T-cell (primary cell): ENCODE data around the gene CMC1. TPM values are rescaled to one million over a fixed set of nuclear protein-coding genes. Genes with fewer than 3 reads are reported as not detected.
A peak's percentile ranks its signal among the peaks of the same experiment; 100 is the strongest.

Source experiments
- ATAC-seq, 4 experiments: fragments of 200-7000 bp in 3 of 4; fragments of 150-1000 bp in 1 of 4; cut with Tn5 transposase; replicated peaks in 1 of 4; 1 replicate in 3 of 4; 2 replicates in 1 of 4; pipeline ENCODE4 v1.10.0; 2021; ENCODE audit warnings: moderate library complexity in 3 of 4, mild to moderate bottlenecking in 2 of 4, moderate number of reproducible peaks in 1 of 4
- CTCF ChIA-PET, 2 donors: fragments of 300-600 bp; sonication (Branson Sonifier 250); formaldehyde crosslinking; loops; one replicate each; lab custom pipeline; 2022; ENCODE audit warnings: antibody characterized with exemption in 2 of 2; lab: Charles Lee
- POLR2A ChIA-PET, 2 donors: fragments of 300-600 bp; sonication (Branson Sonifier 250); formaldehyde crosslinking; loops; one replicate each; lab custom pipeline; 2022; ENCODE audit warnings: antibody characterized with exemption in 2 of 2; lab: Charles Lee
- DNase-seq, 35 experiments: peaks; one replicate each; pipeline versions ENCODE4 v3.0.0 to v3.0.0-alpha.2; 2013 to 2023
- H3K27ac ChIP-seq: one replicate; pipeline ENCODE4 v1.5.1; 2013; ENCODE audit warnings: low read length
- H3K27me3 ChIP-seq, 2 experiments: replicated peaks in 1 of 2; 1 replicate in 1 of 2; 2 replicates in 1 of 2; pipeline versions ENCODE4 v1.6.1 to v1.7.0; 2013; ENCODE audit warnings: low read length in 1 of 2, mixed read lengths in 1 of 2; ENCODE audit not compliant: control insufficient read depth in 2 of 2, insufficient read depth in 2 of 2; ENCODE audit errors: extremely low read depth in 1 of 2
- H3K36me3 ChIP-seq, 2 donors: 1 replicate in 1 of 2; 2 replicates in 1 of 2; pipeline versions ENCODE4 v1.6.1 to v1.7.0; 2013; ENCODE audit warnings: low read length in 1 of 2; ENCODE audit not compliant: control insufficient read depth in 2 of 2, insufficient read depth in 1 of 2; ENCODE audit errors: extremely low read depth in 1 of 2
- H3K4me1 ChIP-seq, 2 experiments: 1 replicate in 1 of 2; 2 replicates in 1 of 2; pipeline versions ENCODE4 v1.6.1 to v1.7.0; 2013; ENCODE audit warnings: low read length in 2 of 2, mixed read lengths in 1 of 2; ENCODE audit not compliant: insufficient read depth in 2 of 2, control insufficient read depth in 1 of 2; ENCODE audit errors: extremely low read depth in 1 of 2
- H3K4me3 ChIP-seq, 2 donors: 1 replicate in 1 of 2; 2 replicates in 1 of 2; pipeline versions ENCODE4 v1.5.1 to v1.7.0; 2013; ENCODE audit warnings: mild to moderate bottlenecking in 2 of 2, low read length in 1 of 2, moderate library complexity in 1 of 2; ENCODE audit not compliant: control insufficient read depth in 1 of 2; ENCODE audit errors: extremely low read depth in 1 of 2
- H3K9me3 ChIP-seq: 2 replicates; pipeline ENCODE4 v1.7.0; 2013
- H3K27ac Mint-ChIP-seq, 2 donors: one replicate each; pipeline ENCODE4 v1.8.0; 2020 to 2021; ENCODE audit warnings: mild to moderate bottlenecking in 2 of 2, mixed read lengths in 2 of 2
- H3K27me3 Mint-ChIP-seq, 2 donors: one replicate each; pipeline ENCODE4 v1.8.0; 2021 to 2022; ENCODE audit warnings: mixed read lengths in 2 of 2
- H3K36me3 Mint-ChIP-seq: one replicate; pipeline ENCODE4 v1.8.0; 2021; ENCODE audit warnings: mixed read lengths
- H3K4me1 Mint-ChIP-seq, 3 donors: one replicate each; pipeline ENCODE4 v1.8.0; 2020 to 2022; ENCODE audit warnings: mixed read lengths in 3 of 3, mild to moderate bottlenecking in 1 of 3
- H3K4me3 Mint-ChIP-seq, 3 donors: one replicate each; pipeline ENCODE4 v1.8.0; 2020 to 2022; ENCODE audit warnings: mild to moderate bottlenecking in 3 of 3, mixed read lengths in 3 of 3, moderate library complexity in 3 of 3
- H3K9me3 Mint-ChIP-seq, 3 donors: one replicate each; pipeline ENCODE4 v1.8.0; 2020 to 2022; ENCODE audit warnings: mixed read lengths in 3 of 3
- WGBS: methylation state at CpG from one replicate; pipeline ENCODE4 v1.1.5; 2013; ENCODE audit warnings: missing lambda C conversion rate; ENCODE audit not compliant: insufficient coverage; 5-methylcytosine and 5-hydroxymethylcytosine counted together
- total RNA-seq, 35 experiments: library from RNA in 6 of 35; stranded (reverse) in 6 of 35; fragments of 120-200 nt in 1 of 35; gene quantifications; one replicate each; pipeline versions ENCODE4 v1.2.1 to v1.2.4 and lab custom pipeline; 2013 to 2026

The CMC1 gene
- total RNA-seq, 5 donors from 2014 or later (not counting 1 experiment from before 2014, with no cell fraction given): 11.1 to 45.3 (median 18.8) TPM

GRCh38 chr3:28240441-28240840 lies 978 bp upstream of the CMC1 start:
- Histone ChIP-seq H3K27me3 (no peaks in the 10 kb centered on the region), H3K36me3 (no peaks in the 10 kb centered on the region), H3K4me3 (peak overlapping the region in 1 of 2 donors; percentile 90), H3K4me1 (peaks cover 6 to 28% of the 10 kb centered on the region in 2 experiments), H3K27ac (no peak overlapping the region), H3K9me3 (no peaks in the 10 kb centered on the region)
- H3K27me3 Mint-ChIP-seq: no peaks in the 10 kb centered on the region
- ChIA-PET CTCF (interaction anchor here in 1 of 2 donors (0.8 kb wide), 1 partner anchor 529 kb away, joined by 3 read pairs; no protein-coding TSS in a partner anchor), POLR2A (no interaction called here)
- H3K36me3 Mint-ChIP-seq: no peaks in the 10 kb centered on the region
- H3K9me3 Mint-ChIP-seq: no peaks in the 10 kb centered on the region
- ATAC-seq (no peak), DNase-seq (no peak)
- peaks cover 51 to 61% (median 54%) of the 10 kb centered on the region in 3 donors for H3K4me1 Mint-ChIP-seq
- peak overlapping the region; percentile 87 to 94 (median 93) for H3K4me3 Mint-ChIP-seq
- WGBS: no CpG with 5 or more reads among the region's 7 CpGs
- H3K27ac Mint-ChIP-seq: peak overlapping the region in 1 of 2 donors; percentile 93

GRCh38 chr3:28242519-28242918 lies 1.1 kb downstream of the CMC1 start:
- peak overlapping the region; percentile 87 to 94 (median 93) for H3K4me3 Mint-ChIP-seq
- WGBS: 100% methylated on average over 1 of the region's 3 CpGs
- Histone ChIP-seq H3K4me1 (peaks cover 9 to 31% of the 10 kb centered on the region in 2 experiments), H3K9me3 (no peaks in the 10 kb centered on the region), H3K36me3 (no peaks in the 10 kb centered on the region), H3K4me3 (peak overlapping the region in 1 of 2 donors; percentile 90), H3K27ac (peak overlapping the region; percentile 63), H3K27me3 (no peaks in the 10 kb centered on the region)
- peak overlapping the region; percentile 84 to 85 for H3K27ac Mint-ChIP-seq
- CTCF ChIA-PET: interaction anchor here in 1 of 2 donors (0.6 kb wide), 1 partner anchor 101 kb away, joined by 3 read pairs; no protein-coding TSS in a partner anchor
- ATAC-seq (no peak), DNase-seq (no peak)
- H3K4me1 Mint-ChIP-seq: peaks cover 64 to 79% (median 68%) of the 10 kb centered on the region in 3 donors
- no peaks in the 10 kb centered on the region for H3K27me3 Mint-ChIP-seq
- POLR2A ChIA-PET: no interaction called here
- H3K36me3 Mint-ChIP-seq: no peaks in the 10 kb centered on the region
- no peaks in the 10 kb centered on the region for H3K9me3 Mint-ChIP-seq

DNA sequence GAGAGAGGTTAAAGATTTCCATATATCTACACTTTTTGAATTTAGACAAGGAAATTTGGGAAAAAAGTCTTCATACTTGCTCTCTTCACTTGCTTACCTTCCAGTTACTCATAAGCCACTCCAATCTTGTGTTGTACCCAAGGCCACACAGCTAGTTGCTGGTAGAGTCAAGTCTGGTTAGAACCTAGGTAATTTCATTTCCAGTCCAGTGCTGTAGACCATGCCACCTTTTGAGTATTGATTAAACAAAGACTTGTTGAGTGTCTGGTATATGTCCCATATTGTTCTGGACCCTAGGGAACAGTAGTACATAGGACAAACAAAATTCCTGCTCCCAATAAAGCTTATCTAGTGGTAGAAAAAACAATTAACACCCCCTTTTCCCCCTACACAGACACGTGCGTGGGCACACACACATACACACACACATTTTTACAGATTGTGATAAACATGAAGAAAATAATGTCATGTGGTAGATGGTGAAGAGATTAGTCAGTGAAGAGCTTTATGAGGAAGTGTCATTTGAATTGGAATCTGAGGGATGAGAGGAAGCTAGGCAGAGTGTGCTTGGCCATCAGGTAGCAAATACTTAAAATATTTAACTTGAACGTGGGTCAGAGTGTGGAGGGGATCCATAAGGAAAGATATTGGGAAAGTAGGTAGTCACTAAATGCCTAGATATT lies 2.1 kb downstream of the CMC1 start:
- Histone ChIP-seq H3K27ac (peak overlapping the region; percentile 63), H3K4me3 (no peak overlapping the region), H3K9me3 (no peaks in the 10 kb centered on the region), H3K27me3 (no peaks in the 10 kb centered on the region), H3K36me3 (no peaks in the 10 kb centered on the region), H3K4me1 (peaks cover 9 to 31% of the 10 kb centered on the region in 2 experiments)
- ChIA-PET POLR2A (interaction anchor here (0.6 kb wide), 2 partner anchors 72 to 531 kb away, joined by 5 read pairs; no protein-coding TSS in a partner anchor), CTCF (interaction anchor here in 1 of 2 donors (0.6 to 1.4 kb wide), 3 partner anchors 9 to 532 kb away, joined by 3 to 4 read pairs (median 4); no protein-coding TSS in a partner anchor)
- 17% methylated on average over 1 of the region's 3 CpGs for WGBS
- no peaks in the 10 kb centered on the region for H3K27me3 Mint-ChIP-seq
- ATAC-seq (no peak), DNase-seq (peak in 3 of 35 experiments; percentile 14 to 43 (median 17))
- no peaks in the 10 kb centered on the region for H3K36me3 Mint-ChIP-seq
- peaks cover 75 to 89% (median 77%) of the 10 kb centered on the region in 3 donors for H3K4me1 Mint-ChIP-seq
- no peaks in the 10 kb centered on the region for H3K9me3 Mint-ChIP-seq
- H3K27ac Mint-ChIP-seq: peak overlapping the region; percentile 26 to 47
- H3K4me3 Mint-ChIP-seq: peak overlapping the region in 1 of 3 donors; percentile 87

- H3K4me3 Mint-ChIP-seq: no peak overlapping the region
- H3K4me1 ChIP-seq: peaks cover 9 to 31% of the 10 kb centered on the region in 2 experiments
- POLR2A ChIA-PET: interaction anchor here (0.7 kb wide), 3 partner anchors 23 to 356 kb away, joined by 5 to 6 read pairs (median 5); no protein-coding TSS in a partner anchor
Observed at GRCh38 chr3:28244491-28244890, 3.1 kb downstream of the CMC1 start.

GRCh38 chr3:28247286-28247685 lies 5.9 kb downstream of the CMC1 start:
- Histone ChIP-seq H3K36me3 (peaks cover 0 to 2% of the 10 kb centered on the region in 2 donors), H3K4me3 (no peak overlapping the region), H3K27ac (peak overlapping the region; percentile 4), H3K4me1 (peaks cover 7 to 29% of the 10 kb centered on the region in 2 experiments), H3K9me3 (no peaks in the 10 kb centered on the region), H3K27me3 (no peaks in the 10 kb centered on the region)
- Mint-ChIP-seq H3K9me3 (no peaks in the 10 kb centered on the region), H3K27ac (peak overlapping the region; percentile 40 to 59), H3K4me1 (peaks cover 84 to 85% (median 84%) of the 10 kb centered on the region in 3 donors), H3K4me3 (peak overlapping the region in 1 of 3 donors; percentile 5), H3K36me3 (peaks cover 5% of the 10 kb centered on the region), H3K27me3 (no peaks in the 10 kb centered on the region)
- WGBS: no CpG with 5 or more reads among the region's 1 CpG
- POLR2A ChIA-PET: no interaction called here
- no peak for DNase-seq
- CTCF ChIA-PET: no interaction called here
- no peak for ATAC-seq

More at GRCh38 chr3:28244491-28244890, 3.1 kb downstream of the CMC1 start:
- Mint-ChIP-seq H3K27ac (peak overlapping the region; percentile 26 to 45), H3K4me1 (peaks cover 78 to 87% (median 82%) of the 10 kb centered on the region in 3 donors), H3K27me3 (no peaks in the 10 kb centered on the region), H3K36me3 (no peaks in the 10 kb centered on the region), H3K9me3 (no peaks in the 10 kb centered on the region)
- Histone ChIP-seq H3K27ac (peak overlapping the region; percentile 63), H3K27me3 (no peaks in the 10 kb centered on the region), H3K4me3 (no peak overlapping the region), H3K36me3 (peaks cover 0 to 2% of the 10 kb centered on the region in 2 donors), H3K9me3 (no peaks in the 10 kb centered on the region)
- ATAC-seq: no peak
- DNase-seq: no peak
- CTCF ChIA-PET: interaction anchor here in 1 of 2 donors (0.6 to 1.4 kb wide), 2 partner anchors 8 to 573 kb away, joined by 4 to 7 read pairs; no protein-coding TSS in a partner anchor
- 87% methylated on average over 5 of the region's 8 CpGs for WGBS

- peaks cover 73 to 77% (median 76%) of the 10 kb centered on the region in 3 donors for H3K4me1 Mint-ChIP-seq
- ChIA-PET POLR2A (no interaction called here), CTCF (no interaction called here)
- 18% methylated on average over 2 of the region's 3 CpGs for WGBS
- no peaks in the 10 kb centered on the region for H3K9me3 Mint-ChIP-seq
- no peaks in the 10 kb centered on the region for H3K27me3 ChIP-seq
- peak overlapping the region; percentile 2 to 58 for H3K27ac Mint-ChIP-seq
- peak in 1 of 4 experiments; percentile 46 for ATAC-seq
- H3K36me3 ChIP-seq: peaks cover 0 to 2% of the 10 kb centered on the region in 2 donors
- no peaks in the 10 kb centered on the region for H3K9me3 ChIP-seq
- H3K4me3 ChIP-seq: no peak overlapping the region
- H3K27ac ChIP-seq: peak overlapping the region; percentile 44
- peaks cover 7 to 23% of the 10 kb centered on the region in 2 experiments for H3K4me1 ChIP-seq
- no peak overlapping the region for H3K4me3 Mint-ChIP-seq
- H3K36me3 Mint-ChIP-seq: peaks cover 14% of the 10 kb centered on the region
- peak in 1 of 35 experiments; percentile 23 for DNase-seq
- no peaks in the 10 kb centered on the region for H3K27me3 Mint-ChIP-seq
Observed at GRCh38 chr3:28250999-28251398, 9.6 kb downstream of the CMC1 start.
